GM19099 (cell line): ENCODE measurements around the gene KPNA1.
A peak's percentile ranks its signal among the peaks of the same experiment; 100 is the strongest.

ENCODE experiments used
- POLR2A ChIP-seq: IDR thresholded peaks from 3 replicates; pipeline ENCODE4 v1.6.1; 2011; ENCODE audit warnings: low read depth; ENCODE audit not compliant: insufficient read length; ENCODE audit errors: extremely low read depth

KPNA1 gene

DNA sequence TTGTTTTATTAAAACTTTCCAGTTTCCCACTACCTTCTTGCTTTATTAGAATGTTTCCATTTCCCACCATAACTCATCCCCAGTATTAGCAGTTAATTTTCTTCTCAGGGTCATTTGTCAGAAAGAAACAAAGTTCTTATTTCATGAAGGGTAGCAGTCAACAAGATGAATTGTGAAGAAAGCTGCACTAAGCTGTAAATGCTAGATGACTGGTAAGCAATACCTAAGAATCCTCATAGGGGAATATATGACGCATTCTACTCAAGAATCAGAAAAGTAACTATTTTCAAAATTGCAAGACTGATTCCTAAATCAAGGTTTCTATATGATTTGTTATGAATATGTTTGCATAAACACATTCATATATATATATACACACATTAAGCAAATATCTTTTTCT, 50.1 kb downstream of the KPNA1 start:
- no peak for TF ChIP-seq POLR2A

- no peak for TF ChIP-seq POLR2A
These were observed 52.3 kb downstream of the KPNA1 start for GRCh38 chr3:122462406-122462805.

GRCh38 chr3:122461806-122462205, 52.9 kb downstream of the KPNA1 start:
- TF ChIP-seq POLR2A: no peak

DNA sequence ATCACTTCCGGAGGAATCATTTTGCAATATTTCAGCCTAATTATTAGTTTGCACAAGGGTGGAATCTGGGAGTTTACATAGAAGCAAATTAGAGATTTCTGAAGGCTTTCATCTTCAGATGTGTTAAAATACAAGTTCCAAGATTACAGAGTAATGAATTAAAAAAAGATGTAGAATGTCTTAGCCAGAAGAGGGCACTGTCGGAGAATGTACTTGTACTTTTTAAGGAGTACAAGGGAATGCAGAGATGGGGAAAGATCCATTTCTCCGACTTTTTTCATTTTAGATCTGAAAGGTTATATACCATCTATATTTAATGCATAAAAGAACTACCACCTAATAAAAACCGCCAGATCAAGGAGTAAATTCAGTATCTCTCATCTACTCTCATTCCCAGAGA, 55.7 kb downstream of the KPNA1 start:
- no peak for TF ChIP-seq POLR2A

- TF ChIP-seq POLR2A: no peak
These were observed 57.0 kb downstream of the KPNA1 start for GRCh38 chr3:122457706-122458105.

GRCh38 chr3:122456074-122456473, 58.7 kb downstream of the KPNA1 start:
- TF ChIP-seq POLR2A: no peak

DNA sequence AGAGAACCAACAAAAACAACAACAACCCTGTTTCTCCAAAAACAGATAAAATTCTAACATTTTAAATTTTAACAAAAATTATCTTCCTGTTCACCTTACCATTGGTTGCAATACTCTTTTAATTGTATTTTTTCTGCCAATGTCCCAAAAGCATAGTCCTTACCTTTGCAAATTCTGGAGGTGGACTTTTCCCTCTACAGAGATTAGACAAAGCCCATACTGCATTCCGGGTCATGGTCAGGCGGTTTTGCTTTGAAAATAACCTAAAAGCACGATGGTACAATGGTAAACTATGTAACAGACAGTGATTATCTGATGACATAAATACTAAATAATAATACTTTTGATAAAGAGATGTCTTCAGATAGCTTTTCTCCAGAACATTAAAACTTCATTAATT, 63.4 kb downstream of the KPNA1 start:
- TF ChIP-seq POLR2A: no peak

GRCh38 chr3:122443090-122443489, 71.6 kb downstream of the KPNA1 start:
- TF ChIP-seq POLR2A: no peak

- no peak for TF ChIP-seq POLR2A
These were observed 78.8 kb downstream of the KPNA1 start for GRCh38 chr3:122435950-122436349.

DNA sequence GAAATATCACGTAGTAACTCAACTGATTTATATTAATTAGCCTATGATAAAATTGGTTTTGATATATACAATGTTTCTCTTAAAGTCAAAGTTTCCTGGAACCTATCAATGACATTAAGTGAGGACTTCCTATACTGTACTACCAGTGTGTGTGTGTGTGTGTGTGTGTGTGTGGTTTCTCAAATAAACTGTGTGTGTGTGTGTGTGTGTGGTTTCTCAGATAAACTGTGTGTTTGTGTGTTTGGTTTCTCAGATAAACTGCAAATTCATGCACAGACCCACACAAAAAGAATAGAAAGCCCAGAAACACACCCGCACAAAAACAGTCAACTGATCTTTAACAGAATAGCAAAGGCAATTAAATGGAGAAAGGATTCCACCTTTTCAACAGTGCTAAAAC, 84.4 kb downstream of the KPNA1 start:
- no peak for TF ChIP-seq POLR2A

- no peak for TF ChIP-seq POLR2A
These were observed 86.8 kb downstream of the KPNA1 start for GRCh38 chr3:122427857-122428471.

GRCh38 chr3:122421836-122422235, 92.9 kb downstream of the KPNA1 start:
- no peak for TF ChIP-seq POLR2A

- TF ChIP-seq POLR2A: no peak
These were observed 93.6 kb downstream of the KPNA1 start for GRCh38 chr3:122421101-122421500.

DNA sequence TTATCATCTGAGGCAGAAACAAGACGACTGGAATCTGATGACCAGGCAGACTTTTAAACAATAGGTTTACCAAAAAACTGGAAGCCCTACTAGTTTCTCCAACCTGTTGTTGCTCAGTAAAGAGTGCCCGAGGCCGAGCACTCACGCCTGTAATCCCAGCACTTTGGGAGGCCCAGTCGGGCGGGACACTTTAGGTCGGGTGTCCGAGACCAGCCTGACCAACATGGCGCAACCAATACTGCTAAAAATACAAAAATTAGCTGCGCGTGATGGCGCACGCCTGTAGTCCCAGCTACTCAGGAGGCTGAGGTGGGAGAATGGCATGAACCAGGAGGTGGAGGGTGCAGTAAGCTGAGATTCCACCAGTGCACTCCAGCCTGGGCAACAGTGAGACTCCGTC, 97.8 kb downstream of the KPNA1 start:
- TF ChIP-seq POLR2A: no peak

- TF ChIP-seq POLR2A: peak; percentile 96
These were observed 98.7 kb downstream of the KPNA1 start, which contains the start of gene WDR5B for GRCh38 chr3:122415762-122416654. Gene WDR5B (minus strand): TSS chr3:122416062. CDS start chr3:122415528, 534 bp downstream.

- no peak for TF ChIP-seq POLR2A
These were observed 99.5 kb downstream of the KPNA1 start for GRCh38 chr3:122415104-122415744.

GRCh38 chr3:122414391-122414790, 100.3 kb downstream of the KPNA1 start:
- TF ChIP-seq POLR2A: no peak

DNA sequence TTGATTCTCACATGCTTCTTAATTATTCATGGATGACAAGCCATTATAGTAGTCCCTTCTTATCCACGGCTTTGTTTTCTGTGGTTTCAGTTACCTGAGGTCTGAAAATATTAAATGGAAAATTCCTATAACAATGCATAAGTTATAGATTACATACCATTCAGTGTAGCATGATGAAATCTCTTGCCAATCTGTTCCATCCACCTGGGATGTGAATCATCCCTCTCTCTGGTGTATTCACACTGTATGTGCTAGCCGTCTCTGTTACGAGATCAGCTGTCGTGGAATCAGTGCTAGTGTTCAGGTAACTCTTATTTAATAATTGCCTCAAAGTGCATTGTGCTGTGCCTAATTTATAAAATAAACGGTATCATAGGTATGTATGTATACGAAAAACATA, 104.1 kb downstream of the KPNA1 start:
- TF ChIP-seq POLR2A: no peak
